Activated naive CD4-positive, alpha-beta T cell treated with anti-CD3 and anti-CD28 coated beads, Interleukin-2, amount 50 U/mL, for 72 hours (primary cell): ENCODE results near the gene FOCAD. TPM values are rescaled to one million over a fixed set of nuclear protein-coding genes. Genes with fewer than 3 reads are reported as not detected.

Experiments
- ATAC-seq, 2 donors: fragments of 150-1000 bp; cut with Tn5 transposase; 2 replicates each; pipeline ENCODE4 v1.10.0; 2021; ENCODE audit warnings: mild to moderate bottlenecking in 2 of 2, moderate library complexity in 2 of 2
- DNase-seq, 2 donors: peaks; one replicate each; pipeline ENCODE4 v3.0.0; 2021 to 2022; ENCODE audit warnings: low spot score in 2 of 2
- H3K27ac Mint-ChIP-seq, 2 donors: one replicate each; pipeline ENCODE4 v1.8.0; 2022; ENCODE audit warnings: mild to moderate bottlenecking in 2 of 2, mixed read lengths in 2 of 2
- H3K36me3 Mint-ChIP-seq, 2 donors: one replicate each; pipeline ENCODE4 v1.8.0; 2022; ENCODE audit warnings: mixed read lengths in 2 of 2
- H3K9me3 Mint-ChIP-seq, 2 donors: one replicate each; pipeline ENCODE4 v1.8.0; 2022; ENCODE audit warnings: mixed read lengths in 2 of 2
- total RNA-seq, 2 donors: library from RNA; stranded (reverse); gene quantifications; one replicate each; pipeline ENCODE4 v1.2.3, GENCODE V29; 2022

The FOCAD gene
- total RNA-seq, 2 donors from 2014 or later, result 25.4 to 27.9 TPM

- no peak overlapping the region for H3K27ac Mint-ChIP-seq
- ATAC-seq, result no peak
- no peaks in the 10 kb centered on the region for H3K9me3 Mint-ChIP-seq
- no peak for DNase-seq
- no peaks in the 10 kb centered on the region for H3K36me3 Mint-ChIP-seq
Measured at GRCh38 chr9:20702570-20702969, 18.5 kb downstream of the FOCAD start.

- Mint-ChIP-seq H3K9me3 (no peaks in the 10 kb centered on the region), H3K27ac (no peak overlapping the region), H3K36me3 (no peaks in the 10 kb centered on the region)
- DNase-seq (no peak), ATAC-seq (no peak)
Measured at GRCh38 chr9:20703146-20703545, 19.1 kb downstream of the FOCAD start.

- ATAC-seq (no peak), DNase-seq (no peak)
- H3K9me3 Mint-ChIP-seq, result no peaks in the 10 kb centered on the region
- no peaks in the 10 kb centered on the region for H3K36me3 Mint-ChIP-seq
- H3K27ac Mint-ChIP-seq, result no peak overlapping the region
Measured at GRCh38 chr9:20707708-20708107, 23.6 kb downstream of the FOCAD start.

GRCh38 chr9:20713172-20713571 lies 29.1 kb downstream of the FOCAD start:
- DNase-seq (no peak), ATAC-seq (no peak)
- no peaks in the 10 kb centered on the region for H3K36me3 Mint-ChIP-seq
- no peak overlapping the region for H3K27ac Mint-ChIP-seq
- H3K9me3 Mint-ChIP-seq, result no peaks in the 10 kb centered on the region

GRCh38 chr9:20714442-20715415 lies 30.7 kb downstream of the FOCAD start:
- H3K9me3 Mint-ChIP-seq, result no peaks in the 10 kb centered on the region

GRCh38 chr9:20722221-20722620 lies 38.2 kb downstream of the FOCAD start:
- Mint-ChIP-seq H3K9me3 (no peaks in the 10 kb centered on the region), H3K36me3 (peaks cover 7 to 11% of the 10 kb centered on the region in 2 donors), H3K27ac (peak overlapping the region in 1 of 2 donors; percentile 6)
- no peak for DNase-seq
- no peak for ATAC-seq

More at GRCh38 chr9:20714442-20715415, 30.7 kb downstream of the FOCAD start:
- H3K36me3 Mint-ChIP-seq, result no peaks in the 10 kb centered on the region
- DNase-seq (no peak), ATAC-seq (no peak)
- no peak overlapping the region for H3K27ac Mint-ChIP-seq

GRCh38 chr9:20725675-20726074 lies 41.6 kb downstream of the FOCAD start:
- DNase-seq (no peak), ATAC-seq (no peak)
- H3K9me3 Mint-ChIP-seq, result no peaks in the 10 kb centered on the region
- H3K36me3 Mint-ChIP-seq, result peaks cover 7 to 11% of the 10 kb centered on the region in 2 donors
- H3K27ac Mint-ChIP-seq, result peak overlapping the region in 1 of 2 donors; percentile 59

GRCh38 chr9:20726144-20726543 lies 42.1 kb downstream of the FOCAD start:
- DNase-seq (no peak), ATAC-seq (no peak)
- no peaks in the 10 kb centered on the region for H3K9me3 Mint-ChIP-seq
- H3K36me3 Mint-ChIP-seq, result peaks cover 7 to 9% of the 10 kb centered on the region in 2 donors
- H3K27ac Mint-ChIP-seq, result peak overlapping the region in 1 of 2 donors; percentile 59

- DNase-seq, result no peak
- H3K36me3 Mint-ChIP-seq, result peaks cover 0 to 5% of the 10 kb centered on the region in 2 donors
- H3K9me3 Mint-ChIP-seq, result no peaks in the 10 kb centered on the region
- no peak overlapping the region for H3K27ac Mint-ChIP-seq
- ATAC-seq, result no peak
Measured at GRCh38 chr9:20728493-20729220, 44.6 kb downstream of the FOCAD start.

- H3K27ac Mint-ChIP-seq, result no peak overlapping the region
- no peaks in the 10 kb centered on the region for H3K9me3 Mint-ChIP-seq
- no peak for DNase-seq
- H3K36me3 Mint-ChIP-seq, result peaks cover 0 to 5% of the 10 kb centered on the region in 2 donors
- no peak for ATAC-seq
Measured at GRCh38 chr9:20729523-20729922, 45.5 kb downstream of the FOCAD start.

- no peak overlapping the region for H3K27ac Mint-ChIP-seq
- ATAC-seq, result no peak
- peaks cover 0 to 5% of the 10 kb centered on the region in 2 donors for H3K36me3 Mint-ChIP-seq
- no peaks in the 10 kb centered on the region for H3K9me3 Mint-ChIP-seq
- no peak for DNase-seq
Measured at GRCh38 chr9:20732118-20732517, 48.1 kb downstream of the FOCAD start.

GRCh38 chr9:20734275-20734674 lies 50.2 kb downstream of the FOCAD start:
- DNase-seq (no peak), ATAC-seq (no peak)
- Mint-ChIP-seq H3K36me3 (peaks cover 5 to 8% of the 10 kb centered on the region in 2 donors), H3K9me3 (no peaks in the 10 kb centered on the region), H3K27ac (no peak overlapping the region)

- no peak overlapping the region for H3K27ac Mint-ChIP-seq
- H3K9me3 Mint-ChIP-seq, result no peaks in the 10 kb centered on the region
- peaks cover 9 to 14% of the 10 kb centered on the region in 2 donors for H3K36me3 Mint-ChIP-seq
- ATAC-seq (no peak), DNase-seq (no peak)
Measured at GRCh38 chr9:20740304-20740703, 56.2 kb downstream of the FOCAD start.

GRCh38 chr9:20740929-20741582 lies 57.0 kb downstream of the FOCAD start:
- DNase-seq (no peak), ATAC-seq (peak in 1 of 2 donors; percentile 20)
- H3K27ac Mint-ChIP-seq, result no peak overlapping the region
- H3K36me3 Mint-ChIP-seq, result peaks cover 9 to 14% of the 10 kb centered on the region in 2 donors
- H3K9me3 Mint-ChIP-seq, result no peaks in the 10 kb centered on the region

- ATAC-seq (no peak), DNase-seq (no peak)
- H3K9me3 Mint-ChIP-seq, result no peaks in the 10 kb centered on the region
- H3K27ac Mint-ChIP-seq, result no peak overlapping the region
- H3K36me3 Mint-ChIP-seq, result peaks cover 9 to 10% of the 10 kb centered on the region in 2 donors
Measured at GRCh38 chr9:20742833-20743232, 58.8 kb downstream of the FOCAD start.

GRCh38 chr9:20744036-20744630 lies 60.1 kb downstream of the FOCAD start:
- H3K36me3 Mint-ChIP-seq, result peaks cover 5 to 9% of the 10 kb centered on the region in 2 donors
- no peak overlapping the region for H3K27ac Mint-ChIP-seq
- DNase-seq (no peak), ATAC-seq (no peak)
- no peaks in the 10 kb centered on the region for H3K9me3 Mint-ChIP-seq
